Activated CD4-positive, CD25-positive, alpha-beta regulatory T cell treated with anti-CD3 and anti-CD28 coated beads, Interleukin-2, amount 50 U/mL, for 16 hours (primary cell): ENCODE data around the gene CYP26C1.

Experiments used
- DNase-seq: peaks from one replicate; pipeline ENCODE4 v3.0.0-alpha.2; 2020; ENCODE audit warnings: low read depth, low spot score

CYP26C1 gene, protein sequence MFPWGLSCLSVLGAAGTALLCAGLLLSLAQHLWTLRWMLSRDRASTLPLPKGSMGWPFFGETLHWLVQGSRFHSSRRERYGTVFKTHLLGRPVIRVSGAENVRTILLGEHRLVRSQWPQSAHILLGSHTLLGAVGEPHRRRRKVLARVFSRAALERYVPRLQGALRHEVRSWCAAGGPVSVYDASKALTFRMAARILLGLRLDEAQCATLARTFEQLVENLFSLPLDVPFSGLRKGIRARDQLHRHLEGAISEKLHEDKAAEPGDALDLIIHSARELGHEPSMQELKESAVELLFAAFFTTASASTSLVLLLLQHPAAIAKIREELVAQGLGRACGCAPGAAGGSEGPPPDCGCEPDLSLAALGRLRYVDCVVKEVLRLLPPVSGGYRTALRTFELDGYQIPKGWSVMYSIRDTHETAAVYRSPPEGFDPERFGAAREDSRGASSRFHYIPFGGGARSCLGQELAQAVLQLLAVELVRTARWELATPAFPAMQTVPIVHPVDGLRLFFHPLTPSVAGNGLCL

GRCh38 chr10:93059975-93060886 lies at the start of gene CYP26C1:
TSS of gene CYP26C1 (plus strand) at chr10:93060798. CDS start at chr10:93061264, 466 bp downstream.
- no peak for DNase-seq

GRCh38 chr10:93015722-93016121 lies 44.9 kb upstream of the CYP26C1 start:
- no peak for DNase-seq

- DNase-seq: no peak
These were observed 37.5 kb upstream of the CYP26C1 start for GRCh38 chr10:93023013-93023650.

GRCh38 chr10:93026072-93026471 lies 34.5 kb upstream of the CYP26C1 start:
- no peak for DNase-seq

DNA sequence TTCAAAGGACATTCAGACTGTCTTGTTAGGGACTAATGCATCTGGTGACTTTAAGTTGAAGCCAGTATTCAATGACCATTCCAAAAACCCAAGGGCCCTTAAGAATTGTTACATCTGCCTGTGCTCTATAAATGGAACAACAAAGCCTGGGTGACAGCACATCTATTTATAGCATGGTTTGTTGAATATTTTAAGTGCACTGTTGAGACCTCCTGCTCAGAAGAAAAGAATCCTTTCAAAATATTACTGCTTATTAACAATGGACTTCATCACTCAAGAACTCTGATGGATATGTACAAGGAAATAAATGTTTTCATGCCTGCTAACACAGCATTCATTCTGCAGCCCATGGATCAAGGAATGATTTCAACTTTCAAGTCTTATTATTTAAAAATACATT lies 33.1 kb upstream of the CYP26C1 start:
- no peak for DNase-seq

DNA sequence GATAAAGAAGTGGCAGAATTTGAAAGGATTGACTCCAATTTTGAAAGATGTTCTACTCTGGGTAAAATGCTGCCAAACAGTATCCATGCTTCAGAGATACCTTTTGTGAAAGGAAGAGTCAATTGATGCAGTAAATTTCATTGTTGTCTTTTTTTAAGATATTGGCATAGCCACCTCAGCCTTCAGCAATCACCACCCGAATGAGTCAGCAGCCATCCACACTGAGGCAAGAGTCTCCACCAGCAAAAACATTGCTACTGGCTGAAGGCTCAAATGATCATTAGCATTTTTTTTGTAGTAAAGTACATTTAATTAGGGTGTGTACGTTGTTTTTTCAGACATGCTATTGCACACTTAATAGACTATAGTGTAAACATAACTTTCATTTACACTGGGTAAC lies 31.7 kb upstream of the CYP26C1 start:
- no peak for DNase-seq

- DNase-seq: no peak
These were observed 30.2 kb upstream of the CYP26C1 start for GRCh38 chr10:93030409-93030808.

DNA sequence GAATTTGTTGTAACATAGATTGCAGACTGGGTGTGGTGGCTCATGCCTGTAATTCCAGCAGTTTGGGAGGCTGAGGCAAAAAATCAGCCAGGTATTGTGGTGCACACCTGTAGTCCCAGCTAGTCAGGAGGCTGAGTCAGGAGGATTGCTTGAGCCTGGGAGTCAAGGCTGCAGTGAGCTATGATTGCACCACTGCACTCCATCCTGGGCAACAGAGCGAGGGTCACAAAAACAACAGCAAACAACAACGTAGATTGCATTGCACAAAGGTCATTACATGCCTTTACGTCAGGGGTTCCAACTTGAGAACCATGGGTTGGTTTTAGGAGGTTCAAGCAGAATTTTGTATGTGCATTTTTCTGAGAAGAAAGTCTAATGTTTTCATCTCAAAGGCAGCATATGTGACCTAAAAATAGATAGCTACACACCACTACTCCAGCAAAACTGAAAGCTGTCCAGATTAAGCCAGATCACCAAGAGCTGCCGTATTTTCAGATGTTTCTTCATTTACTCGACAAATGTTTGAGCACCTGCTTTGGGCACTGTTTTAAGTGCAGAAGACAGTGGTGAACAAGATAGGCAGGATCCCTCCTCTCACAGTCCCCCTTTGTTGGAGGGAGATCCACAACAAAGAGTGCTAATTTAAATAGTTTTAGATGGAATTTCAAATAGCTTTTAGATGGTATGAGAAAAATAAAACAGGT lies 28.3 kb upstream of the CYP26C1 start:
- DNase-seq: no peak

- DNase-seq: no peak
These were observed 27.8 kb upstream of the CYP26C1 start for GRCh38 chr10:93032809-93033137.

DNA sequence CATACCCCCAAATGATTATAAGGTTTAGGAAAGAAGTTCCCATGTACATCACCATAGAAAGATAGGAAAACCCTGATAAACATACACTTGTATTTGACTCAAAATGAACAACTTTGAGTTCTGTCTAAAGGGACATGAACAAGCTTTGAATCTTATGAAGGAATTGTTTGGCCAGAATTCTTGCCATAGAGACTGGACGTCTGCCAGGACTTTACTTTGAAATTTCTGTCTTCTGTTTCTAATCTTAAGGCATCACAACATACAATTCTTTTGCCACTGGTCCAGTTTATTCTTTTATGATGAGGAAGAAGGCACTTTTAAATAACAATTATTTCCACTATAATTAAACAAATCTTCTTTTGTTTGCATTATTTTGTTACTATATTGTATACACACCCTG lies 26.2 kb upstream of the CYP26C1 start:
- DNase-seq: no peak

DNA sequence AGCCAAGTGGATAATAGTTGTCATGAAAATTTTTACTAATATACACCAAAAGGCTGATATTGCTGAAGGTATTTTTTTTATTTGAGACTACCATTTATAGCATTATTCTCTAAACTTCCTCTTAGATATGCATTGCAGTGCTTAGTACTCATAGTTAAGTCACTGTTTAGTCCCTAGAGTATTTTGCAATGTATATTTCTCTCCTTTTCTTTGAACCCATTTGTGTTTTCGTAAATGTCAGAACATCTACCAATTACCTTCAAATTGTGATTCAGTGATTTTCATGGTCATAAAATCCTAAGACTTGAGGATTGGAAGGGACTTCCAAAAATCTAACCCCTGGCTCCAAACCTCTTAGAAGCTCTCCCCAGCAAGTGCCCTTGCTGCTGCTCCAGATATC lies 21.5 kb upstream of the CYP26C1 start:
- no peak for DNase-seq

- DNase-seq: no peak
These were observed 20.9 kb upstream of the CYP26C1 start for GRCh38 chr10:93039721-93040120.

DNA sequence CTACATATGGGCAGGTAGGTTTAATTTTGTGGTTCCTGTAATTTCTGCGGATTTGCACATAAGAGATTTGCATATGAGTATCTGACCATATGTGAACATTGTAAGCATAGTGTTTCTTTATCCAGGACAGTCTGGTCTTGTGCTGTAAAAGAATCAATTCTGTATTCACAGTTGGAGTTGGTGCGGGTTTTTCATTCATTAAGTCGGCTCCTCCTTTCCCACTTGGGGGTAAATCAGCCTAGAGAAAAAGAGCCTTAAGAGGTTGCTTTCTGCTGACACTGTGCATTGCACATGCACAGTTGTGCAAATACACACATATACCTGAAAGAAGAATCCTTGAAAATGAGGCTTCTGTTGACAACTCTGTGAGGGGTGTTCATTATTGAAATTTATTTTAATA lies 6.1 kb upstream of the CYP26C1 start:
- no peak for DNase-seq

- DNase-seq: no peak
These were observed 2.5 kb upstream of the CYP26C1 start for GRCh38 chr10:93058139-93058538.

DNA sequence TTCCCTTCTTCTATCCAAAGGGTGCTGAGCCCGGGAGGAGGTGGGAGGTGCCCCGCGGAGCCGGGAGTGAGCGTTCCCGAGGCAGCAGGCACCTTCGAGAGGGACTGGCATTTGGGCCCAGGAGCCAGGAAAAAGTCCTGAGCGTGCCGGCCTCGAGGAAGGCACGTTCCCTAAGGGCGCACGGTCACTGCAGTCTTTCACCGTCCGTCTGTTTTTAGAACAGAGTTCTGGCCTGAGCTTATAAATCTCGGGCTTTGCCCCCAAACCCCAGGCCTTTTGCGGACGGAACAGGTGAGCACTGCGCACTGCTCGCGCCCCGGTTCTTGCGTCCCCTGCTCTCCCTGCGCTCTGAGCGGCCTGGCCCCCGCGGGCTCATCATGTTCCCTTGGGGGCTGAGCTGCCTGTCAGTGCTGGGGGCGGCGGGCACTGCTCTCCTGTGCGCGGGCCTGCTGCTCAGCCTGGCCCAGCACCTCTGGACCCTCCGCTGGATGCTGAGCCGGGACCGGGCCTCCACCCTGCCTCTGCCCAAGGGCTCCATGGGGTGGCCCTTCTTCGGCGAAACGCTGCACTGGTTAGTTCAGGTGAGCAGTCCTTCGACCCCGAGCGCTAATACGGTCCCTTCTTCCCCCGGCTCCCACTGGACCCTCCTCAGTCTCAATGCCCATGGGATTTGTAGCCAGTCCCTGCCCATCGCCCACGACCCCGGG lies 442 bp downstream of the CYP26C1 start:
- DNase-seq: no peak

GRCh38 chr10:93061594-93062513 lies 1.3 kb downstream of the CYP26C1 start:
- DNase-seq: no peak

GRCh38 chr10:93062514-93063143 lies 2.0 kb downstream of the CYP26C1 start:
- no peak for DNase-seq

DNA sequence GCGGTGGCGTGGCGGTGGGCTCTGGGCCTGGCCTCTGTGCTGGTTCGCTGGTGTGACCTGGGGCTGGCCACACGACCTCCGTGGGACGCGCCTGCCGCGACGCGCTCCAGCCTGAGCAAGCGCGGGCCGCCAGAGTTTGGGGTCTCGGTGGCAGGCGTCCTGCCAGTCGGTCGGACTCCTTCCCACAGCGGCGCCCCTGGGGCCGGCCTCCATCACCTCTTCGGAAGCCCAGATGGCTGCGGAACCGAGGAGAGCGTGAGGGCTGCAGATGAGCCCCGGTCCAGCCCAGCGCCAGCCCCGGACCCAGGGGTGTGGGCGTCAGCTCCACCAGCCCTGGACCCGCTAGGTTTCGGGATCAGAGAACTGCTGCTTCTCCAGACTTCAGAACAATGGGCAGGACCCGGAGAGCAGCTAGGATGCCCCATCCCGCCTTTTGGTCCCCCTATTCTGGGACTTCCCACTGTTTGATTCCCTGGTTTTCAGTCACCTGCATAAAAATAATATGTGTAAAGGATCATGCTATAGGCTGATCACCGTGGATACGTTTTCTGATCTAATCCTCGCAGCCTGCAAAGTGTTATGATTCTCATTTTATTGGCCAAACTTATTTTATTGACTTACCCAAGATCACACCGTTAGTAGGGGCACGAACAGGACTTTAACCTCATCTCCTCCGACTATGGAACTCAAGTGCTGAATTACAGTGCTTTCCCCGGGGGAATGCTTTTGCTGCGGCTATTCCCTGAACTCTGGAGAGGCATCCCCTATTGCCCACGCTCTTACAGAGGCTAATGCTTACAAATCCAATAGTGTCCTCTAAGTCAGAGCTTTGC lies 2.8 kb downstream of the CYP26C1 start:
- DNase-seq: no peak
